Activated CD8-positive, alpha-beta T cell treated with anti-CD3 and anti-CD28 coated beads, Interleukin-2, amount 10 ng/mL, durations not matched to agents 7 days and 5 days (primary cell): ENCODE measurements around the gene TPSD1. TPM values are rescaled to one million over a fixed set of nuclear protein-coding genes. Genes with fewer than 3 reads are reported as not detected.

Experiments used
- ATAC-seq: fragments of 150-1000 bp; cut with Tn5 transposase; one replicate; pipeline ENCODE4 v1.10.0; 2021; ENCODE audit warnings: moderate library complexity
- CTCF ChIA-PET: fragments of 350-600 bp; sonication (Branson Sonifier 250); formaldehyde crosslinking; loops from one replicate; lab custom pipeline; 2021; ENCODE audit warnings: antibody characterized with exemption; lab: Charles Lee
- POLR2A ChIA-PET: fragments of 350-600 bp; sonication (Branson Sonifier 250); formaldehyde crosslinking; loops from one replicate; lab custom pipeline; 2021; ENCODE audit warnings: antibody characterized with exemption; lab: Charles Lee
- DNase-seq: peaks from one replicate; pipeline ENCODE4 v3.0.0-alpha.2; 2020
- H3K27ac Mint-ChIP-seq: one replicate; pipeline ENCODE4 v1.8.0; 2021; ENCODE audit warnings: mild to moderate bottlenecking, mixed read lengths
- H3K27me3 Mint-ChIP-seq: one replicate; pipeline ENCODE4 v1.8.0; 2021; ENCODE audit warnings: low read depth, mixed read lengths
- H3K36me3 Mint-ChIP-seq: one replicate; pipeline ENCODE4 v1.8.0; 2021; ENCODE audit warnings: low read depth, mixed read lengths
- H3K4me1 Mint-ChIP-seq: one replicate; pipeline ENCODE4 v1.8.0; 2021; ENCODE audit warnings: low read depth, mixed read lengths
- H3K4me3 Mint-ChIP-seq: one replicate; pipeline ENCODE4 v1.8.0; 2021; ENCODE audit warnings: mild to moderate bottlenecking, mixed read lengths
- H3K9me3 Mint-ChIP-seq: one replicate; pipeline ENCODE4 v1.8.0; 2022; ENCODE audit warnings: mixed read lengths; ENCODE audit not compliant: insufficient read depth
- total RNA-seq, 2 experiments: library from RNA; stranded (reverse); gene quantifications; one replicate each; pipeline ENCODE4 v1.2.3, GENCODE V29; 2021

TPSD1 gene
- total RNA-seq, 2 experiments from 2014 or later, result not detected

- no peaks in the 10 kb centered on the region for H3K9me3 Mint-ChIP-seq
- ATAC-seq (no peak), DNase-seq (no peak)
- CTCF ChIA-PET, result no interaction called here
- no peak overlapping the region for H3K4me3 Mint-ChIP-seq
- H3K27ac Mint-ChIP-seq, result no peak overlapping the region
- no peaks in the 10 kb centered on the region for H3K27me3 Mint-ChIP-seq
- POLR2A ChIA-PET, result no interaction called here
- H3K36me3 Mint-ChIP-seq, result no peaks in the 10 kb centered on the region
- H3K4me1 Mint-ChIP-seq, result no peaks in the 10 kb centered on the region
These were observed 18.9 kb downstream of the TPSD1 start for GRCh38 chr16:1274767-1275166.

- H3K4me1 Mint-ChIP-seq, result no peaks in the 10 kb centered on the region
- no peaks in the 10 kb centered on the region for H3K9me3 Mint-ChIP-seq
- no peaks in the 10 kb centered on the region for H3K36me3 Mint-ChIP-seq
- H3K27ac Mint-ChIP-seq, result no peak overlapping the region
- H3K27me3 Mint-ChIP-seq, result no peaks in the 10 kb centered on the region
- DNase-seq, result no peak
- CTCF ChIA-PET, result no interaction called here
- ATAC-seq, result no peak
- POLR2A ChIA-PET, result no interaction called here
- H3K4me3 Mint-ChIP-seq, result no peak overlapping the region
These were observed 20.1 kb downstream of the TPSD1 start for GRCh38 chr16:1275791-1276579.

- DNase-seq (no peak), ATAC-seq (no peak)
- Mint-ChIP-seq H3K36me3 (no peaks in the 10 kb centered on the region), H3K4me3 (no peak overlapping the region), H3K4me1 (no peaks in the 10 kb centered on the region), H3K27ac (no peak overlapping the region), H3K27me3 (no peaks in the 10 kb centered on the region), H3K9me3 (no peaks in the 10 kb centered on the region)
- POLR2A ChIA-PET, result no interaction called here
- CTCF ChIA-PET, result no interaction called here
These were observed 20.7 kb downstream of the TPSD1 start for GRCh38 chr16:1276580-1276878.

GRCh38 chr16:1277151-1277598, 21.3 kb downstream of the TPSD1 start:
- no peaks in the 10 kb centered on the region for H3K9me3 Mint-ChIP-seq
- ATAC-seq (no peak), DNase-seq (no peak)
- POLR2A ChIA-PET, result no interaction called here
- H3K27ac Mint-ChIP-seq, result no peak overlapping the region
- H3K4me1 Mint-ChIP-seq, result no peaks in the 10 kb centered on the region
- H3K4me3 Mint-ChIP-seq, result no peak overlapping the region
- CTCF ChIA-PET, result no interaction called here
- H3K36me3 Mint-ChIP-seq, result no peaks in the 10 kb centered on the region
- H3K27me3 Mint-ChIP-seq, result no peaks in the 10 kb centered on the region

GRCh38 chr16:1277617-1278282, 21.9 kb downstream of the TPSD1 start:
- H3K4me1 Mint-ChIP-seq, result no peaks in the 10 kb centered on the region
- no peak for DNase-seq
- POLR2A ChIA-PET, result no interaction called here

GRCh38 chr16:1278477-1278876, 22.6 kb downstream of the TPSD1 start:
- Mint-ChIP-seq H3K4me3 (no peak overlapping the region), H3K9me3 (no peaks in the 10 kb centered on the region), H3K27me3 (no peaks in the 10 kb centered on the region), H3K27ac (no peak overlapping the region), H3K4me1 (peaks cover 2% of the 10 kb centered on the region), H3K36me3 (no peaks in the 10 kb centered on the region)
- CTCF ChIA-PET, result no interaction called here
- POLR2A ChIA-PET, result no interaction called here
- ATAC-seq, result no peak
- DNase-seq, result no peak

More at GRCh38 chr16:1277617-1278282, 21.9 kb downstream of the TPSD1 start:
- Mint-ChIP-seq H3K27ac (no peak overlapping the region), H3K36me3 (no peaks in the 10 kb centered on the region), H3K9me3 (no peaks in the 10 kb centered on the region), H3K27me3 (no peaks in the 10 kb centered on the region), H3K4me3 (no peak overlapping the region)
- CTCF ChIA-PET, result no interaction called here
- no peak for ATAC-seq

GRCh38 chr16:1279081-1279944, 23.4 kb downstream of the TPSD1 start:
- CTCF ChIA-PET, result no interaction called here
- DNase-seq, result no peak
- H3K4me3 Mint-ChIP-seq, result no peak overlapping the region
- POLR2A ChIA-PET, result no interaction called here
- H3K27me3 Mint-ChIP-seq, result no peaks in the 10 kb centered on the region
- H3K36me3 Mint-ChIP-seq, result no peaks in the 10 kb centered on the region
- H3K4me1 Mint-ChIP-seq, result peaks cover 2% of the 10 kb centered on the region
- no peak overlapping the region for H3K27ac Mint-ChIP-seq
- no peak for ATAC-seq
- H3K9me3 Mint-ChIP-seq, result no peaks in the 10 kb centered on the region

GRCh38 chr16:1279945-1280589, 24.2 kb downstream of the TPSD1 start:
- ATAC-seq (no peak), DNase-seq (no peak)
- Mint-ChIP-seq H3K27me3 (no peaks in the 10 kb centered on the region), H3K9me3 (no peaks in the 10 kb centered on the region), H3K4me3 (no peak overlapping the region), H3K4me1 (peaks cover 2% of the 10 kb centered on the region), H3K36me3 (no peaks in the 10 kb centered on the region), H3K27ac (no peak overlapping the region)
- ChIA-PET POLR2A (no interaction called here), CTCF (no interaction called here)

- ATAC-seq, result no peak
- ChIA-PET POLR2A (no interaction called here), CTCF (no interaction called here)
- Mint-ChIP-seq H3K4me1 (peaks cover 2% of the 10 kb centered on the region), H3K9me3 (no peaks in the 10 kb centered on the region), H3K27me3 (no peaks in the 10 kb centered on the region), H3K36me3 (no peaks in the 10 kb centered on the region), H3K27ac (no peak overlapping the region), H3K4me3 (no peak overlapping the region)
- no peak for DNase-seq
These were observed 24.9 kb downstream of the TPSD1 start for GRCh38 chr16:1280783-1281182.

- H3K27me3 Mint-ChIP-seq, result no peaks in the 10 kb centered on the region
- POLR2A ChIA-PET, result no interaction called here
- H3K4me3 Mint-ChIP-seq, result no peak overlapping the region
- no peak for ATAC-seq
- DNase-seq, result no peak
- H3K36me3 Mint-ChIP-seq, result no peaks in the 10 kb centered on the region
- peaks cover 2% of the 10 kb centered on the region for H3K4me1 Mint-ChIP-seq
- no peak overlapping the region for H3K27ac Mint-ChIP-seq
- no peaks in the 10 kb centered on the region for H3K9me3 Mint-ChIP-seq
- CTCF ChIA-PET, result no interaction called here
These were observed 25.6 kb downstream of the TPSD1 start for GRCh38 chr16:1281517-1281916.

- Mint-ChIP-seq H3K9me3 (no peaks in the 10 kb centered on the region), H3K27ac (no peak overlapping the region), H3K4me1 (peaks cover 2% of the 10 kb centered on the region), H3K27me3 (no peaks in the 10 kb centered on the region), H3K36me3 (no peaks in the 10 kb centered on the region), H3K4me3 (no peak overlapping the region)
- ATAC-seq (no peak), DNase-seq (no peak)
- ChIA-PET POLR2A (no interaction called here), CTCF (no interaction called here)
These were observed 26.6 kb downstream of the TPSD1 start for GRCh38 chr16:1282324-1282973.
